GM18870 (cell line): Measurements from ENCODE around the gene NOTCH2.

Source experiments
- ATAC-seq: cut with Tn5 transposase; IDR thresholded peaks from one replicate; pipeline ENCODE4 v1.9.1; 2021; ENCODE audit warnings: moderate library complexity; ENCODE audit not compliant: unreplicated experiment

The NOTCH2 gene

GRCh38 chr1:119911775-119912174, 157.7 kb downstream of the NOTCH2 start:
- no peak for ATAC-seq

GRCh38 chr1:119910618-119911017, 158.8 kb downstream of the NOTCH2 start:
- no peak for ATAC-seq

GRCh38 chr1:119909890-119910596, 159.4 kb downstream of the NOTCH2 start:
- no peak for ATAC-seq

GRCh38 chr1:119908661-119909060, 160.8 kb downstream of the NOTCH2 start:
- ATAC-seq = no peak

- no peak for ATAC-seq
Measured at GRCh38 chr1:119906927-119907652, 162.4 kb downstream of the NOTCH2 start.

- no peak for ATAC-seq
Measured at GRCh38 chr1:119903443-119903835, 166.0 kb downstream of the NOTCH2 start.

GRCh38 chr1:119902775-119903442, 166.6 kb downstream of the NOTCH2 start:
- ATAC-seq = no peak

GRCh38 chr1:119898981-119899720, 170.3 kb downstream of the NOTCH2 start:
- no peak for ATAC-seq

- ATAC-seq = no peak
Measured at GRCh38 chr1:119898530-119898929, 170.9 kb downstream of the NOTCH2 start.

GRCh38 chr1:119896303-119896702, 173.2 kb downstream of the NOTCH2 start, which contains the start of gene ADAM30:
Gene ADAM30 (minus strand): TSS chr1:119896515. CDS start chr1:119896336, 179 bp downstream.
- no peak for ATAC-seq

GRCh38 chr1:119895102-119895501, 174.4 kb downstream of the NOTCH2 start:
- ATAC-seq = no peak

- ATAC-seq = no peak
Measured at GRCh38 chr1:119893827-119894700, 175.4 kb downstream of the NOTCH2 start.

- ATAC-seq = no peak
Measured at GRCh38 chr1:119893238-119893791, 176.1 kb downstream of the NOTCH2 start.

GRCh38 chr1:119891386-119891785, 178.1 kb downstream of the NOTCH2 start:
- no peak for ATAC-seq

- ATAC-seq = no peak
Measured at GRCh38 chr1:119888476-119888875, 181.0 kb downstream of the NOTCH2 start.

GRCh38 chr1:119887427-119887826, 182.0 kb downstream of the NOTCH2 start:
- ATAC-seq = no peak

GRCh38 chr1:119885903-119886783, 183.3 kb downstream of the NOTCH2 start:
- ATAC-seq = no peak

- no peak for ATAC-seq
Measured at GRCh38 chr1:119884711-119885110, 184.8 kb downstream of the NOTCH2 start.

- ATAC-seq = no peak
Measured at GRCh38 chr1:119883826-119884225, 185.6 kb downstream of the NOTCH2 start.
